ENCODE data around the gene MMP20. TPM values are rescaled to one million over a fixed set of nuclear protein-coding genes. Genes with fewer than 3 reads are reported as not detected.

Gene MMP20
- total RNA-seq, 1 experiment from 2014 or later: 0.30 TPM

DNA sequence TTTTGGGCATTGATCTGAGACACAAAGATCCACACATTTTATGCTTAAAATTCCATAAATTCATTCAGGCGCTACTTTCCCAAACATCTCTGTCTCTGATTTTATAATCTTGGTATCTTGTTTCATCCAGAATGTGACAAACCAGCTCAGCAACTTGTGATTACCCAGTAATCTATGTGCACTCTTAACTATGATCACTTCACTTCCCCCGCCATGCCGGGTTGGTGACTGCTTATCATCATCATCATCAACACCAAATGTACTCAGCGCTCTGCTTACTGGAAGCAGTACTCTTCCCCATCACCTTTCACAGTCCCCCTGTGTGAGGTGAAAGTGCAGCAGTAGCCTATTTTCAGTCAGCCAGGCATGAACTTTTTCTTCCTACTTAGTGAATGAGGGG lies 79.4 kb downstream of the MMP20 start:
- Histone ChIP-seq H3K9ac (ENCODE audit: low read length) (no peak overlapping the region), H3K4me1 (ENCODE audit: control insufficient read depth in 1 of 2, insufficient read depth in 2 of 2, low read length in 2 of 2) (peaks cover 0 to 24% of the 10 kb centered on the region in 2 experiments; a peak in 3 of 4 replicates), H3K4me2 (ENCODE audit: low read length) (no peak overlapping the region), H3K27ac (ENCODE audit: low read depth, low read length) (no peak overlapping the region), H3K36me3 (ENCODE audit: control insufficient read depth in 1 of 2, insufficient read depth in 2 of 2, low read length in 2 of 2) (no peaks in the 10 kb centered on the region), H3K79me2 (ENCODE audit: insufficient read depth, low read length) (no peaks in the 10 kb centered on the region), H3K9me3 (ENCODE audit: control insufficient read depth in 1 of 2, insufficient read depth in 1 of 2, low read depth in 1 of 2, low read length in 2 of 2) (no peaks in the 10 kb centered on the region), H3K9me2 (ENCODE audit: insufficient read depth) (no peaks in the 10 kb centered on the region), H2AFZ (ENCODE audit: low read depth, low read length, poor library complexity, severe bottlenecking) (no peak overlapping the region), H3K4me3 (replicated peaks in 1 of 2; ENCODE audit: low read depth in 1 of 2, low read length in 2 of 2) (no peak overlapping the region), H4K20me1 (ENCODE audit: insufficient read depth) (no peaks in the 10 kb centered on the region), H3K27me3 (ENCODE audit: insufficient read depth, low read length) (no peaks in the 10 kb centered on the region)
- BruUV-seq (replicated peaks): no TSS peak
- ATAC-seq: no peak
- intact Hi-C loops (cut with micrococcal nuclease): no loop called here
- CTCF ChIA-PET: no interaction called here
- no peak for TF ChIP-seq CEBPB (IDR thresholded peaks at IDR 0.05; ENCODE audit: low read depth)
- POLR2A ChIA-PET: no interaction called here
- RAD21 ChIA-PET (ENCODE audit: low non-redundant PET in 1 of 2, low total read pairs in 2 of 2, uncharacterized antibody in 2 of 2, unreplicated experiment in 2 of 2): interaction anchor here in 1 of 2 experiments (1.0 kb wide), 1 partner anchor 67 kb away, joined by 3 read pairs; no protein-coding TSS in a partner anchor
- no peak for DNase-seq (ENCODE audit: low read depth, low spot score)

DNA sequence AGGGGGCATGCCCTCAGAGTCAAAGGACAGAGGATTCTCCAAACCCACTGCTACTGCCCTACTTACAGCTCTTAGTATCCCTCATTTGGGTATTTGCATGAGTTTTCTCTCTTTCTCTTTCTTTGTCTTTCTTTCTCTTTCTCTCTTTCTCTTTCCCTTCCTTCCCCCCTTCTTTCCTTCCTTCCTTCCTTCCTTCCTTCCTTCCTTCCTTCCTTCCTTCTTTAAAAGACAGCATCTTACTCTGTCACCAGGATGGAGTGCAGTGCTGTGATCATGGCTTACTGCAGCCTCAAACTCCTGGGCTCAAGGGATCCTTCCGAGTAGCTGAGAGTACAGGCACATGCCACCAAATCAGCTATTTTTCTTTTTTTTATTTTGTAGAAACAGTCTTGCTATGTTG lies 80.5 kb downstream of the MMP20 start:
- no peaks in the 10 kb centered on the region for H3K9me2 ChIP-seq (ENCODE audit: insufficient read depth)
- no peak overlapping the region for H3K4me2 ChIP-seq (ENCODE audit: low read length)
- DNase-seq (ENCODE audit: low read depth, low spot score): no peak
- no peak overlapping the region for H3K27ac ChIP-seq (ENCODE audit: low read depth, low read length)
- H3K36me3 ChIP-seq (ENCODE audit: control insufficient read depth in 1 of 2, insufficient read depth in 2 of 2, low read length in 2 of 2): no peaks in the 10 kb centered on the region
- ChIA-PET POLR2A (no interaction called here), RAD21 (ENCODE audit: low non-redundant PET in 1 of 2, low total read pairs in 2 of 2, uncharacterized antibody in 2 of 2, unreplicated experiment in 2 of 2) (interaction anchor here in 1 of 2 experiments (0.6 kb wide), 1 partner anchor 20 kb away, joined by 5 read pairs; no protein-coding TSS in a partner anchor), CTCF (no interaction called here)
- H4K20me1 ChIP-seq (ENCODE audit: insufficient read depth): no peaks in the 10 kb centered on the region
- no peak overlapping the region for H3K4me3 ChIP-seq (replicated peaks in 1 of 2; ENCODE audit: low read depth in 1 of 2, low read length in 2 of 2)
- no peaks in the 10 kb centered on the region for H3K9me3 ChIP-seq (ENCODE audit: control insufficient read depth in 1 of 2, insufficient read depth in 1 of 2, low read depth in 1 of 2, low read length in 2 of 2)
- H3K4me1 ChIP-seq (ENCODE audit: control insufficient read depth in 1 of 2, insufficient read depth in 2 of 2, low read length in 2 of 2): peaks cover 0 to 22% of the 10 kb centered on the region in 2 experiments; a peak in 3 of 4 replicates
- H3K79me2 ChIP-seq (ENCODE audit: insufficient read depth, low read length): no peaks in the 10 kb centered on the region
- ATAC-seq: no peak
- H3K27me3 ChIP-seq (ENCODE audit: insufficient read depth, low read length): no peaks in the 10 kb centered on the region
- H2AFZ ChIP-seq (ENCODE audit: low read depth, low read length, poor library complexity, severe bottlenecking): no peak overlapping the region
- intact Hi-C loops (cut with micrococcal nuclease): no loop called here
- no peak overlapping the region for H3K9ac ChIP-seq (ENCODE audit: low read length)
- BruUV-seq (replicated peaks): no TSS peak
- no peak for TF ChIP-seq CBX3 (IDR thresholded peaks at IDR 0.05; ENCODE audit: low read depth)
- TF ChIP-seq EZH2 (IDR thresholded peaks at IDR 0.05): no peak
- no peak for TF ChIP-seq ZNF274 (IDR thresholded peaks at IDR 0.05; ENCODE audit: low read depth, low read length)
- TF ChIP-seq EZH2phosphoT487 (IDR thresholded peaks at IDR 0.05; ENCODE audit: borderline replicate concordance): no peak
- TF ChIP-seq SRF (IDR thresholded peaks at IDR 0.05; ENCODE audit: low read depth): no peak
- TF ChIP-seq, protein P1, sequence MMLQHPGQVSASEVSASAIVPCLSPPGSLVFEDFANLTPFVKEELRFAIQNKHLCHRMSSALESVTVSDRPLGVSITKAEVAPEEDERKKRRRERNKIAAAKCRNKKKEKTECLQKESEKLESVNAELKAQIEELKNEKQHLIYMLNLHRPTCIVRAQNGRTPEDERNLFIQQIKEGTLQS (IDR thresholded peaks at IDR 0.05): no peak
- TF ChIP-seq CEBPB (IDR thresholded peaks at IDR 0.05; ENCODE audit: low read depth): no peak
- TF ChIP-seq, protein P2, sequence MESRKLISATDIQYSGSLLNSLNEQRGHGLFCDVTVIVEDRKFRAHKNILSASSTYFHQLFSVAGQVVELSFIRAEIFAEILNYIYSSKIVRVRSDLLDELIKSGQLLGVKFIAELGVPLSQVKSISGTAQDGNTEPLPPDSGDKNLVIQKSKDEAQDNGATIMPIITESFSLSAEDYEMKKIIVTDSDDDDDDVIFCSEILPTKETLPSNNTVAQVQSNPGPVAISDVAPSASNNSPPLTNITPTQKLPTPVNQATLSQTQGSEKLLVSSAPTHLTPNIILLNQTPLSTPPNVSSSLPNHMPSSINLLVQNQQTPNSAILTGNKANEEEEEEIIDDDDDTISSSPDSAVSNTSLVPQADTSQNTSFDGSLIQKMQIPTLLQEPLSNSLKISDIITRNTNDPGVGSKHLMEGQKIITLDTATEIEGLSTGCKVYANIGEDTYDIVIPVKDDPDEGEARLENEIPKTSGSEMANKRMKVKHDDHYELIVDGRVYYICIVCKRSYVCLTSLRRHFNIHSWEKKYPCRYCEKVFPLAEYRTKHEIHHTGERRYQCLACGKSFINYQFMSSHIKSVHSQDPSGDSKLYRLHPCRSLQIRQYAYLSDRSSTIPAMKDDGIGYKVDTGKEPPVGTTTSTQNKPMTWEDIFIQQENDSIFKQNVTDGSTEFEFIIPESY (IDR thresholded peaks at IDR 0.05; ENCODE audit: extremely low read depth, insufficient replicate concordance, low read length): no peak
- no peak for TF ChIP-seq YY1 (IDR thresholded peaks at IDR 0.05; ENCODE audit: extremely low read depth, insufficient replicate concordance, low read depth, low read length)
- no peak for TF ChIP-seq ZFX (IDR thresholded peaks at IDR 0.05)
- no peak for TF ChIP-seq RAD21 (IDR thresholded peaks at IDR 0.05; ENCODE audit: low read depth)
- no peak for TF ChIP-seq SP1 (IDR thresholded peaks at IDR 0.05; ENCODE audit: low read depth)
- TF ChIP-seq, protein P3, sequence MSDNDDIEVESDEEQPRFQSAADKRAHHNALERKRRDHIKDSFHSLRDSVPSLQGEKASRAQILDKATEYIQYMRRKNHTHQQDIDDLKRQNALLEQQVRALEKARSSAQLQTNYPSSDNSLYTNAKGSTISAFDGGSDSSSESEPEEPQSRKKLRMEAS (IDR thresholded peaks at IDR 0.05): no peak
- TF ChIP-seq TCF7L2 (IDR thresholded peaks at IDR 0.05; ENCODE audit: borderline replicate concordance, extremely low read depth, insufficient read depth, insufficient read length): no peak
- TF ChIP-seq, protein P4, sequence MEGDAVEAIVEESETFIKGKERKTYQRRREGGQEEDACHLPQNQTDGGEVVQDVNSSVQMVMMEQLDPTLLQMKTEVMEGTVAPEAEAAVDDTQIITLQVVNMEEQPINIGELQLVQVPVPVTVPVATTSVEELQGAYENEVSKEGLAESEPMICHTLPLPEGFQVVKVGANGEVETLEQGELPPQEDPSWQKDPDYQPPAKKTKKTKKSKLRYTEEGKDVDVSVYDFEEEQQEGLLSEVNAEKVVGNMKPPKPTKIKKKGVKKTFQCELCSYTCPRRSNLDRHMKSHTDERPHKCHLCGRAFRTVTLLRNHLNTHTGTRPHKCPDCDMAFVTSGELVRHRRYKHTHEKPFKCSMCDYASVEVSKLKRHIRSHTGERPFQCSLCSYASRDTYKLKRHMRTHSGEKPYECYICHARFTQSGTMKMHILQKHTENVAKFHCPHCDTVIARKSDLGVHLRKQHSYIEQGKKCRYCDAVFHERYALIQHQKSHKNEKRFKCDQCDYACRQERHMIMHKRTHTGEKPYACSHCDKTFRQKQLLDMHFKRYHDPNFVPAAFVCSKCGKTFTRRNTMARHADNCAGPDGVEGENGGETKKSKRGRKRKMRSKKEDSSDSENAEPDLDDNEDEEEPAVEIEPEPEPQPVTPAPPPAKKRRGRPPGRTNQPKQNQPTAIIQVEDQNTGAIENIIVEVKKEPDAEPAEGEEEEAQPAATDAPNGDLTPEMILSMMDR (IDR thresholded peaks at IDR 0.05 in 2 of 3, conservative IDR thresholded peaks at IDR 0.05 in 1 of 3; ENCODE audit: borderline replicate concordance in 1 of 3, insufficient read depth in 1 of 3, low read depth in 2 of 3, low read length in 2 of 3): no peak
- no peak for TF ChIP-seq JUND (IDR thresholded peaks at IDR 0.05)
- no peak for TF ChIP-seq FOSL1 (IDR thresholded peaks at IDR 0.05; ENCODE audit: low read depth)
- TF ChIP-seq POLR2AphosphoS5 (IDR thresholded peaks at IDR 0.05; ENCODE audit: low read depth, low read length): no peak
